HCT116 (cell line): ENCODE data around the gene COPS6. TPM values are rescaled to one million over a fixed set of nuclear protein-coding genes. Genes with fewer than 3 reads are reported as not detected.

ENCODE experiments used
- ATAC-seq: fragments of 200-7000 bp; cut with Tn5 transposase; 2 replicates; pipeline ENCODE4 v1.9.1; 2020; ENCODE audit warnings: mild to moderate bottlenecking, moderate library complexity
- BruUV-seq: library from RNA; stranded (reverse); fragments of 400-500 nt; replicated peaks from 2 replicates; lab custom pipeline; 2021; lab: Mats Ljungman, UMichigan
- CTCF ChIA-PET: fragments of 300-600 bp; sonication (Branson Sonifier 250); formaldehyde crosslinking; loops from one replicate; lab custom pipeline; 2021; ENCODE audit warnings: antibody characterized with exemption; lab: Charles Lee
- POLR2A ChIA-PET: fragments of 300-600, 350-600 bp; sonication (Branson Sonifier 250); formaldehyde crosslinking; loops from one replicate; lab custom pipeline; 2021; ENCODE audit warnings: antibody characterized with exemption; lab: Charles Lee
- RAD21 ChIA-PET, 2 experiments: fragments of 300-600 bp; sonication (Branson Sonifier 250); formaldehyde crosslinking; loops; one replicate each; lab custom pipeline; 2023; ENCODE audit warnings: low total read pairs in 2 of 2; ENCODE audit not compliant: uncharacterized antibody in 2 of 2, unreplicated experiment in 2 of 2, low non-redundant PET in 1 of 2; lab: Charles Lee
- DNase-seq: peaks from one replicate; pipeline ENCODE4 v3.0.0-alpha.2; 2010; ENCODE audit warnings: low read depth, low spot score
- H2AFZ ChIP-seq: fragments of 200-600 bp; shearing (Covaris generic), sonication (generic); 2 replicates; pipeline ENCODE4 v1.6.1; 2017; ENCODE audit warnings: low read depth, mixed run types, mixed read lengths, antibody characterized with exemption, low read length; ENCODE audit not compliant: poor library complexity, severe bottlenecking
- H3K27ac ChIP-seq: 2 replicates; pipeline ENCODE4 v1.5.1; 2012; ENCODE audit warnings: low read depth, low read length
- H3K27me3 ChIP-seq: fragments of 200-600 bp; sonication (generic); 2 replicates; pipeline ENCODE4 v1.6.1; 2016; ENCODE audit warnings: mixed run types, low read length, mixed read lengths; ENCODE audit not compliant: insufficient read depth
- H3K36me3 ChIP-seq, 2 experiments: fragments of 200-500 bp in 1 of 2; fragments of 200-600 bp in 1 of 2; sonication (Bioruptor generic) in 1 of 2; sonication (generic) in 1 of 2; 2 replicates each; pipeline versions ENCODE4 v1.5.1 to v1.6.1; 2014 to 2016; ENCODE audit warnings: low read length in 2 of 2, inconsistent platforms in 1 of 2, mixed read lengths in 1 of 2, mixed run types in 1 of 2; ENCODE audit not compliant: insufficient read depth in 2 of 2, control insufficient read depth in 1 of 2
- H3K4me1 ChIP-seq, 2 experiments: fragments of 200-600 bp in 1 of 2; sonication (generic) in 1 of 2; 2 replicates each; pipeline versions ENCODE4 v1.5.1 to v1.6.1; 2012 to 2017; ENCODE audit warnings: low read length in 2 of 2, inconsistent platforms in 1 of 2, mild to moderate bottlenecking in 1 of 2, mixed read lengths in 1 of 2, mixed run types in 1 of 2, moderate library complexity in 1 of 2; ENCODE audit not compliant: insufficient read depth in 2 of 2, control insufficient read depth in 1 of 2
- H3K4me2 ChIP-seq: fragments of 200-600 bp; sonication (generic); 2 replicates; pipeline ENCODE4 v1.6.1; 2017; ENCODE audit warnings: mixed run types, low read length, mixed read lengths
- H3K4me3 ChIP-seq, 2 experiments: fragments of 200-600 bp in 1 of 2; sonication (generic) in 1 of 2; replicated peaks in 1 of 2; 2 replicates each; pipeline ENCODE4 v1.5.1; 2011 to 2016; ENCODE audit warnings: low read length in 2 of 2, control low read depth in 1 of 2, low read depth in 1 of 2, mild to moderate bottlenecking in 1 of 2, mixed read lengths in 1 of 2, mixed run types in 1 of 2
- H3K79me2 ChIP-seq: fragments of 200-600 bp; sonication (generic); 2 replicates; pipeline ENCODE4 v1.6.1; 2017; ENCODE audit warnings: mild to moderate bottlenecking, mixed run types, low read length, moderate library complexity, mixed read lengths; ENCODE audit not compliant: insufficient read depth
- H3K9ac ChIP-seq: fragments of 200-600 bp; sonication (generic); 2 replicates; pipeline ENCODE4 v1.6.1; 2016; ENCODE audit warnings: low read length, mixed read lengths
- H3K9me2 ChIP-seq: fragments of 200-600 bp; sonication (generic), shearing (Covaris generic); 2 replicates; pipeline ENCODE4 v1.6.1; 2017; ENCODE audit warnings: mixed run types, mild to moderate bottlenecking, moderate library complexity; ENCODE audit not compliant: insufficient read depth
- H3K9me3 ChIP-seq, 2 experiments: fragments of 200-500 bp in 1 of 2; fragments of 200-600 bp in 1 of 2; sonication (Bioruptor generic) in 1 of 2; sonication (generic) in 1 of 2; 2 replicates each; pipeline ENCODE4 v1.6.1; 2014 to 2017; ENCODE audit warnings: low read length in 2 of 2, mixed read lengths in 2 of 2, inconsistent platforms in 1 of 2, low read depth in 1 of 2, mild to moderate bottlenecking in 1 of 2, mixed run types in 1 of 2, moderate library complexity in 1 of 2; ENCODE audit not compliant: control insufficient read depth in 1 of 2, insufficient read depth in 1 of 2
- H4K20me1 ChIP-seq: fragments of 200-600 bp; sonication (generic), shearing (Covaris generic); 2 replicates; pipeline ENCODE4 v1.6.1; 2017; ENCODE audit warnings: mixed run types, mild to moderate bottlenecking, moderate library complexity; ENCODE audit not compliant: insufficient read depth
- CEBPB ChIP-seq: IDR thresholded peaks from 2 replicates; pipeline ENCODE4 v1.6.1; 2012; ENCODE audit warnings: low read depth
- ELF1 ChIP-seq: IDR thresholded peaks from 2 replicates; pipeline ENCODE4 v1.6.1; 2012; ENCODE audit warnings: low read depth, borderline replicate concordance
- FOSL1 ChIP-seq: IDR thresholded peaks from 2 replicates; pipeline ENCODE4 v1.6.1; 2012; ENCODE audit warnings: low read depth
- RAD21 ChIP-seq: IDR thresholded peaks from 2 replicates; pipeline ENCODE4 v1.6.1; 2012; ENCODE audit warnings: low read depth, mild to moderate bottlenecking
- SIN3A ChIP-seq: IDR thresholded peaks from 2 replicates; pipeline ENCODE4 v1.6.1; 2012; ENCODE audit warnings: low read depth
- SP1 ChIP-seq: IDR thresholded peaks from 2 replicates; pipeline ENCODE4 v1.6.1; 2012; ENCODE audit warnings: low read depth
- intact Hi-C: fragments of 100-400 bp; cut with micrococcal nuclease; formaldehyde crosslinking; loops from 2 replicates; pipeline ENCODE4 v1.10.0; 2022
- total RNA-seq: library from RNA; stranded (reverse); gene quantifications from one replicate; pipeline ENCODE4 v1.2.1, GENCODE V29; 2021; ENCODE audit not compliant: unreplicated experiment
- TF ChIP-seq, protein P1 (sequence below): IDR thresholded peaks from 2 replicates; pipeline ENCODE4 v1.6.1; 2012
- TF ChIP-seq, protein P2 (sequence below): IDR thresholded peaks from 2 replicates; pipeline ENCODE4 v1.6.1; 2012
- TF ChIP-seq, protein P3 (sequence below): IDR thresholded peaks from 2 replicates; pipeline ENCODE4 v1.6.1; 2011; ENCODE audit warnings: mild to moderate bottlenecking, low read length, moderate library complexity; ENCODE audit not compliant: insufficient replicate concordance; ENCODE audit errors: extremely low read depth

COPS6 gene
- total RNA-seq, 1 experiment from 2014 or later: 126 TPM

GRCh38 chr7:100090527-100091410 lies 2.0 kb downstream of the COPS6 start:
- ATAC-seq (peak; percentile 12), DNase-seq (no peak)
- no peaks in the 10 kb centered on the region for H3K9me2 ChIP-seq
- POLR2A ChIA-PET: interaction anchor here (1.3 to 2.3 kb wide), 2 partner anchors 10 to 11 kb away, joined by 3 to 8 read pairs; partner anchors contain the start of genes AP4M1 and MCM7
- peaks cover 41% of the 10 kb centered on the region for H3K79me2 ChIP-seq
- H3K9me3 ChIP-seq: no peaks in the 10 kb centered on the region
- no peak overlapping the region for H3K9ac ChIP-seq
- H3K27me3 ChIP-seq: no peaks in the 10 kb centered on the region
- H3K4me1 ChIP-seq: peaks cover 8 to 38% of the 10 kb centered on the region in 2 experiments
- peak overlapping the region; percentile 90; the same call in 1 of the 2 replicates for H3K27ac ChIP-seq
- CTCF ChIA-PET: no interaction called here
- RAD21 ChIA-PET: no interaction called here
- peak overlapping the region; percentile 83 for H3K4me2 ChIP-seq
- TF ChIP-seq FOSL1: no peak
- TF ChIP-seq, protein P1, sequence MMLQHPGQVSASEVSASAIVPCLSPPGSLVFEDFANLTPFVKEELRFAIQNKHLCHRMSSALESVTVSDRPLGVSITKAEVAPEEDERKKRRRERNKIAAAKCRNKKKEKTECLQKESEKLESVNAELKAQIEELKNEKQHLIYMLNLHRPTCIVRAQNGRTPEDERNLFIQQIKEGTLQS: no peak
- TF ChIP-seq, protein P2, sequence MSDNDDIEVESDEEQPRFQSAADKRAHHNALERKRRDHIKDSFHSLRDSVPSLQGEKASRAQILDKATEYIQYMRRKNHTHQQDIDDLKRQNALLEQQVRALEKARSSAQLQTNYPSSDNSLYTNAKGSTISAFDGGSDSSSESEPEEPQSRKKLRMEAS: no peak
- TF ChIP-seq CEBPB: no peak
- TF ChIP-seq ELF1: no peak
- TF ChIP-seq, protein P3, sequence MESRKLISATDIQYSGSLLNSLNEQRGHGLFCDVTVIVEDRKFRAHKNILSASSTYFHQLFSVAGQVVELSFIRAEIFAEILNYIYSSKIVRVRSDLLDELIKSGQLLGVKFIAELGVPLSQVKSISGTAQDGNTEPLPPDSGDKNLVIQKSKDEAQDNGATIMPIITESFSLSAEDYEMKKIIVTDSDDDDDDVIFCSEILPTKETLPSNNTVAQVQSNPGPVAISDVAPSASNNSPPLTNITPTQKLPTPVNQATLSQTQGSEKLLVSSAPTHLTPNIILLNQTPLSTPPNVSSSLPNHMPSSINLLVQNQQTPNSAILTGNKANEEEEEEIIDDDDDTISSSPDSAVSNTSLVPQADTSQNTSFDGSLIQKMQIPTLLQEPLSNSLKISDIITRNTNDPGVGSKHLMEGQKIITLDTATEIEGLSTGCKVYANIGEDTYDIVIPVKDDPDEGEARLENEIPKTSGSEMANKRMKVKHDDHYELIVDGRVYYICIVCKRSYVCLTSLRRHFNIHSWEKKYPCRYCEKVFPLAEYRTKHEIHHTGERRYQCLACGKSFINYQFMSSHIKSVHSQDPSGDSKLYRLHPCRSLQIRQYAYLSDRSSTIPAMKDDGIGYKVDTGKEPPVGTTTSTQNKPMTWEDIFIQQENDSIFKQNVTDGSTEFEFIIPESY: no peak
- no peak for TF ChIP-seq SIN3A
- no peak for TF ChIP-seq RAD21
- no peak for TF ChIP-seq SP1
- TF ChIP-seq, all 23 proteins: peak for 0
- no peak overlapping the region for H2AFZ ChIP-seq
- peaks cover 33 to 52% of the 10 kb centered on the region in 2 experiments for H3K36me3 ChIP-seq
- intact Hi-C loops: no loop called here
- H4K20me1 ChIP-seq: peaks cover 13% of the 10 kb centered on the region
- H3K4me3 ChIP-seq: no peak overlapping the region
- TSS peak; percentile 55 for BruUV-seq
